GM13976 (cell line): ENCODE results near the gene SVIL.
"Not testable (repeated sequence)": the region's sequence is repeated elsewhere in the genome, so short reads cannot be mapped to it uniquely, and the experiment has no call there.

Source experiments
- DNase-seq: peaks from one replicate; pipeline ENCODE4 v3.0.0; 2012; ENCODE audit warnings: low spot score
- in situ Hi-C: fragments of 300-500 bp; cut with MboI; formaldehyde crosslinking; loops from one replicate; pipeline ENCODE4 v1.12.0; 2022; ENCODE audit warnings: low sequenced_read_pairs, mixed read lengths, inconsistent platforms; ENCODE audit not compliant: unreplicated experiment
- TF ChIP-seq, protein P1 (sequence below): IDR thresholded peaks from 2 replicates; pipeline ENCODE4 v1.5.1; 2012; ENCODE audit warnings: borderline replicate concordance, mild to moderate bottlenecking; ENCODE audit not compliant: insufficient read depth; ENCODE audit errors: extremely low read depth, missing control alignments, control extremely low read depth

The SVIL gene

DNA sequence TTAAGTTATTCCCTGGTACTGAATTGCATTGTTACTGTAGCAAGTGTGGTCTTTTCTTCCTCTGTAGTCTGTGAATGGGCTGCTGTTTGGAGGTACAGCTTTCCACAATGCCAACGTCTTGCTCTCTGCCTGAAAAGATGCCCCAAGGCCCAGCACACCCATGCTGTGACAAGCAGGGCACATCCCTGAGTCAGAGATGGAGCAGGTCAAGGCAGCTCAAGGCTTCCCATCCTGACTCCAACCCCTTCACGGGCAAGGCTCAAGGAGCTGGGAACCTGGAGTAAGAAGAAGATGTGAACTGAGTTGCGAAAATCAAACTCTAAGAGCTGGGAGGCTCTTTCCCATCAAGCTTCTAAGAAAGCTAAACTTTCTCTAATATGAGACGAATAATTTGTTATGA is 27.2 kb downstream of the SVIL start:
- no peak for DNase-seq
- TF ChIP-seq, protein P1, sequence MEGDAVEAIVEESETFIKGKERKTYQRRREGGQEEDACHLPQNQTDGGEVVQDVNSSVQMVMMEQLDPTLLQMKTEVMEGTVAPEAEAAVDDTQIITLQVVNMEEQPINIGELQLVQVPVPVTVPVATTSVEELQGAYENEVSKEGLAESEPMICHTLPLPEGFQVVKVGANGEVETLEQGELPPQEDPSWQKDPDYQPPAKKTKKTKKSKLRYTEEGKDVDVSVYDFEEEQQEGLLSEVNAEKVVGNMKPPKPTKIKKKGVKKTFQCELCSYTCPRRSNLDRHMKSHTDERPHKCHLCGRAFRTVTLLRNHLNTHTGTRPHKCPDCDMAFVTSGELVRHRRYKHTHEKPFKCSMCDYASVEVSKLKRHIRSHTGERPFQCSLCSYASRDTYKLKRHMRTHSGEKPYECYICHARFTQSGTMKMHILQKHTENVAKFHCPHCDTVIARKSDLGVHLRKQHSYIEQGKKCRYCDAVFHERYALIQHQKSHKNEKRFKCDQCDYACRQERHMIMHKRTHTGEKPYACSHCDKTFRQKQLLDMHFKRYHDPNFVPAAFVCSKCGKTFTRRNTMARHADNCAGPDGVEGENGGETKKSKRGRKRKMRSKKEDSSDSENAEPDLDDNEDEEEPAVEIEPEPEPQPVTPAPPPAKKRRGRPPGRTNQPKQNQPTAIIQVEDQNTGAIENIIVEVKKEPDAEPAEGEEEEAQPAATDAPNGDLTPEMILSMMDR = no peak
- in situ Hi-C loops = no loop called here

DNA sequence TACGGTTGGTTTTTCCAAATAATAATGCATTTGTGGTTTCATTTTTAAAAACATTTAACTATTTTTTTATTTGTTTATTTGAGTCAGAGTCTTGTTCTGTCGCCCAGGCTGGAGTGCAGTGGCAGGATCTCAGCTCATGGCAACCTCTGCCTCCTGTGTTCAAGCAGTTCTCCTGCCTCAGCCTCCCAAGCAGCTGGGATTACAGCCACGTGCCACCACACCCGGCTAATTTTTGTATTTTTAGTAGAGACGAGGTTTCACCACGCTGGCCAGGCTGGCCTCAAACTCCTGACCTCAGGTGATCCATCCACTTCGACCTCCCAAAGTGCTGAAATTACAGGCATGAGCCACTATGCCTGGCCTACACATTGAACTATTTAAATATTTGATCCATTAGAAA is 28.1 kb downstream of the SVIL start:
- DNase-seq, in situ Hi-C loops: not testable (repeated sequence)

DNA sequence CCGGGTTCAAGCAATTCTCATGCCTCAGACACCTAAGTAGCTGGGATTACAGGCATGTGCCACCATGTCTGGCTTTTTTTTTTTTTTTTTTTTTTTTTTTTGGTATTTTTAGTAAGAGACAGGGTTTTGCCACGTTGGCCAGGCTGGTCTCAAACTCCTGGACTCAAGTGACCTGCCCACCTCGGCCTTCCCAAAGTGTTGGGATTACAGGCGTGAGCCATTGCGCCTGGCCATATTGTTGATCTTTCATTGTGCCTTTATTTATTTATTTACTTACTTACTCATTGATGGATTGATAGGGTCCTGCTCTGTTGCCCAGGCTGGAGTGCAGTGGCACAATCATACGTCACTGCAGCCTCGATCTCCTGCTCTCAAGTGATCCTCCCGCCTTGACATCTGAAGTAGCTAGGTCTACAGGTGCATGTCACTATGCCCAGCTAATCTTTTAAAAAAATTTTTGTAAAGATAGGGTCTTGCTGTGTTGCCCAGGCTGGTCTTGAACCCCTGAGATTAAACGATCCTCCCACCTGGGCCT is 30.4 kb downstream of the SVIL start:
- in situ Hi-C loops = no loop called here
- no peak for DNase-seq
- TF ChIP-seq, protein P1 = no peak

- TF ChIP-seq, protein P1 = no peak
- no peak for DNase-seq
- in situ Hi-C loops = no loop called here
Measured at GRCh38 chr10:29603223-29603896, 31.4 kb downstream of the SVIL start.

DNA sequence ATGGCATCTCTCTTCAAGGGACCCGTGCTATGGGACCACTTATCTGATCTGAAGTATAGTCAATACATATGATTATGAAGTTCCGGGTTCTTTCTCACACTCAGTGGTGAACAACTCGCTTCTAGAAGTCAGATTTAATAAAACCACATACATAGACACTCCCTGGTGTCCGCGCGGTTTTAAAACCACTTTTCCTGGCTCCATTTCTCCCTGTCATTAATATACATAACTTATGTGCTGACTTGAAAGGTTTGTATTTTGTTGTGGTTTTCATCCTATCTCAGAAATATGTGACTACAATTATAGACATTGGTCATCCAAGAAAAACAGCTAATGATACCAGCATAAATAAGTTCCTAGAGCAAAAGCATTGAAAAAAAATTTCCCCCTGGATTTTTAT is 34.0 kb downstream of the SVIL start:
- TF ChIP-seq, protein P1 = no peak
- in situ Hi-C loops = no loop called here
- DNase-seq = no peak

- TF ChIP-seq, protein P1 = no peak
- no peak for DNase-seq
- in situ Hi-C loops = no loop called here
Measured at GRCh38 chr10:29600067-29600466, 34.7 kb downstream of the SVIL start.

- TF ChIP-seq, protein P1 = no peak
- in situ Hi-C loops = no loop called here
- DNase-seq = no peak
Measured at GRCh38 chr10:29598851-29599311, 35.9 kb downstream of the SVIL start.
